Posterior cingulate gyrus (tissue), 11 donors: ENCODE results near the gene UBE2V1.
"Not testable (repeated sequence)": the region's sequence is repeated elsewhere in the genome, so short reads cannot be mapped to it uniquely, and the experiment has no call there.

Experiments used
- DNase-seq, 10 donors: peaks; one replicate each; pipeline versions ENCODE4 v3.0.0 to v3.0.0-alpha.2; 2020 to 2021; ENCODE audit warnings: mixed read lengths in 3 of 10
- intact Hi-C: fragments of 100-400 bp; cut with DNase I; formaldehyde crosslinking; loops from one replicate; pipeline ENCODE4 v1.15.1; 2023

Gene UBE2V1

GRCh38 chr20:50101281-50101680, 11.7 kb downstream of the UBE2V1 start:
- intact Hi-C loops, result no loop called here
- DNase-seq, result no peak

- intact Hi-C loops, result no loop called here
- DNase-seq, result no peak
Observed at GRCh38 chr20:50100552-50100951, 12.4 kb downstream of the UBE2V1 start.

- intact Hi-C loops, result no loop called here
- no peak for DNase-seq
Observed at GRCh38 chr20:50099565-50099991, 13.4 kb downstream of the UBE2V1 start.

- DNase-seq, result no peak
- intact Hi-C loops, result no loop called here
Observed at GRCh38 chr20:50099113-50099512, 13.8 kb downstream of the UBE2V1 start.

- no peak for DNase-seq
- intact Hi-C loops, result no loop called here
Observed at GRCh38 chr20:50098259-50098658, 14.7 kb downstream of the UBE2V1 start.

GRCh38 chr20:50097843-50098242, 15.1 kb downstream of the UBE2V1 start:
- DNase-seq, result no peak
- intact Hi-C loops, result no loop called here

GRCh38 chr20:50096237-50096636, 16.7 kb downstream of the UBE2V1 start:
- DNase-seq, result no peak
- intact Hi-C loops, result no loop called here

GRCh38 chr20:50095476-50096078, 17.4 kb downstream of the UBE2V1 start:
- intact Hi-C loops, result no loop called here

GRCh38 chr20:50094522-50094921, 18.4 kb downstream of the UBE2V1 start:
- DNase-seq, result no peak
- intact Hi-C loops, result no loop called here

More at GRCh38 chr20:50095476-50096078, 17.4 kb downstream of the UBE2V1 start:
- DNase-seq, result no peak

GRCh38 chr20:50093240-50093639, 19.7 kb downstream of the UBE2V1 start:
- intact Hi-C loops, result no loop called here
- DNase-seq, result no peak

GRCh38 chr20:50092436-50092835, 20.5 kb downstream of the UBE2V1 start:
- DNase-seq, result no peak
- intact Hi-C loops, result no loop called here

- DNase-seq, result peak in 1 of 10 donors; percentile 33
- intact Hi-C loops, result no loop called here
Observed at GRCh38 chr20:50089787-50090177, 23.2 kb downstream of the UBE2V1 start.

- peak in 1 of 10 donors; percentile 73 for DNase-seq
- intact Hi-C loops, result no loop called here
Observed at GRCh38 chr20:50089140-50089786, 23.7 kb downstream of the UBE2V1 start.

- intact Hi-C loops, result no loop called here
Observed at GRCh38 chr20:50088022-50088421, 24.9 kb downstream of the UBE2V1 start.

GRCh38 chr20:50085481-50086365, 27.2 kb downstream of the UBE2V1 start:
- DNase-seq, result peak in 4 of 10 donors; percentile 27 to 86 (median 41)
- intact Hi-C loops, result no loop called here

More at GRCh38 chr20:50088022-50088421, 24.9 kb downstream of the UBE2V1 start:
- no peak for DNase-seq

GRCh38 chr20:50085146-50085480, 27.8 kb downstream of the UBE2V1 start:
- DNase-seq, result no peak
- intact Hi-C loops, result no loop called here

GRCh38 chr20:50083034-50083433, 29.9 kb downstream of the UBE2V1 start:
- peak in 1 of 10 donors; percentile 67 for DNase-seq
- intact Hi-C loops, result no loop called here

GRCh38 chr20:50082056-50082455, 30.9 kb downstream of the UBE2V1 start:
- intact Hi-C loops, result not testable (repeated sequence)

GRCh38 chr20:50077818-50078601, 34.9 kb downstream of the UBE2V1 start:
- intact Hi-C loops, result no loop called here
- DNase-seq, result peak in 2 of 10 donors; percentile 54 to 71

More at GRCh38 chr20:50082056-50082455, 30.9 kb downstream of the UBE2V1 start:
- peak in 1 of 10 donors; percentile 16 for DNase-seq

GRCh38 chr20:50073500-50073899, 39.5 kb downstream of the UBE2V1 start:
- DNase-seq, result peak in 2 of 10 donors; percentile 22 to 42
- intact Hi-C loops, result loop anchor here (5.0 kb wide), 1 partner anchor 461 kb away; no protein-coding TSS in a partner anchor
